Type B pancreatic cell (in vitro differentiated cells): Measurements from ENCODE around the gene MCM5. TPM values are rescaled to one million over a fixed set of nuclear protein-coding genes. Genes with fewer than 3 reads are reported as not detected.

Source experiments
- DNase-seq: peaks from one replicate; pipeline ENCODE4 v3.0.0; 2021; ENCODE audit warnings: mixed read lengths; ENCODE audit not compliant: unreplicated experiment; ENCODE audit errors: extremely low spot score
- H3K27ac Mint-ChIP-seq: 2 replicates; pipeline ENCODE4 v1.8.0; 2021; ENCODE audit warnings: mild to moderate bottlenecking, mixed read lengths
- H3K27me3 Mint-ChIP-seq: 2 replicates; pipeline ENCODE4 v1.8.0; 2021; ENCODE audit warnings: mixed read lengths
- H3K36me3 Mint-ChIP-seq: 2 replicates; pipeline ENCODE4 v1.8.0; 2021; ENCODE audit warnings: mixed read lengths
- H3K4me1 Mint-ChIP-seq: one replicate; pipeline ENCODE4 v1.8.0; 2021; ENCODE audit warnings: mixed read lengths; ENCODE audit not compliant: unreplicated experiment
- H3K4me3 Mint-ChIP-seq: 2 replicates; pipeline ENCODE4 v1.8.0; 2021; ENCODE audit warnings: mild to moderate bottlenecking, mixed read lengths
- H3K9me3 Mint-ChIP-seq: 2 replicates; pipeline ENCODE4 v1.8.0; 2021; ENCODE audit warnings: mixed read lengths
- CTCF ChIP-seq: fragments of 200-600 bp; sonication (generic); conservative IDR thresholded peaks from 2 replicates; pipeline ENCODE4 v1.5.0; 2021; ENCODE audit warnings: antibody characterized with exemption, mild to moderate bottlenecking
- total RNA-seq: library from RNA; stranded (reverse); gene quantifications from 2 replicates; pipeline ENCODE4 v1.2.1, GENCODE V29; 2021; ENCODE audit warnings: low replicate concordance

The MCM5 gene
- total RNA-seq, 1 donor from 2014 or later = 98.0 TPM

- no peak for TF ChIP-seq CTCF
- Mint-ChIP-seq H3K27ac (no peak overlapping the region), H3K36me3 (peaks cover 5% of the 10 kb centered on the region), H3K4me1 (no peaks in the 10 kb centered on the region), H3K27me3 (no peaks in the 10 kb centered on the region), H3K9me3 (no peaks in the 10 kb centered on the region), H3K4me3 (no peak overlapping the region)
- no peak for DNase-seq
Observed at GRCh38 chr22:35418088-35418487, 18.1 kb downstream of the MCM5 start.

GRCh38 chr22:35418731-35419130 lies 18.8 kb downstream of the MCM5 start:
- no peak for TF ChIP-seq CTCF
- no peaks in the 10 kb centered on the region for H3K4me1 Mint-ChIP-seq
- no peak overlapping the region for H3K4me3 Mint-ChIP-seq
- peaks cover 5% of the 10 kb centered on the region for H3K36me3 Mint-ChIP-seq
- DNase-seq = no peak
- no peaks in the 10 kb centered on the region for H3K27me3 Mint-ChIP-seq
- no peaks in the 10 kb centered on the region for H3K9me3 Mint-ChIP-seq
- H3K27ac Mint-ChIP-seq = no peak overlapping the region

- TF ChIP-seq CTCF = no peak
- Mint-ChIP-seq H3K4me3 (no peak overlapping the region), H3K9me3 (no peaks in the 10 kb centered on the region), H3K27me3 (no peaks in the 10 kb centered on the region), H3K27ac (no peak overlapping the region), H3K36me3 (peaks cover 6% of the 10 kb centered on the region), H3K4me1 (peaks cover 3% of the 10 kb centered on the region)
- no peak for DNase-seq
Observed at GRCh38 chr22:35419756-35420155, 19.8 kb downstream of the MCM5 start.

- H3K9me3 Mint-ChIP-seq = no peaks in the 10 kb centered on the region
- H3K4me1 Mint-ChIP-seq = peaks cover 4% of the 10 kb centered on the region
- no peak for TF ChIP-seq CTCF
- H3K4me3 Mint-ChIP-seq = no peak overlapping the region
- no peaks in the 10 kb centered on the region for H3K27me3 Mint-ChIP-seq
- H3K27ac Mint-ChIP-seq = no peak overlapping the region
- no peak for DNase-seq
- peaks cover 4% of the 10 kb centered on the region for H3K36me3 Mint-ChIP-seq
Observed at GRCh38 chr22:35421121-35421520, 21.2 kb downstream of the MCM5 start.

- Mint-ChIP-seq H3K4me1 (peaks cover 12% of the 10 kb centered on the region), H3K9me3 (no peaks in the 10 kb centered on the region), H3K4me3 (no peak overlapping the region), H3K27me3 (no peaks in the 10 kb centered on the region), H3K36me3 (peaks cover 4% of the 10 kb centered on the region), H3K27ac (no peak overlapping the region)
- DNase-seq = no peak
- TF ChIP-seq CTCF = no peak
Observed at GRCh38 chr22:35422145-35422544, 22.2 kb downstream of the MCM5 start.

GRCh38 chr22:35422936-35423335 lies 23.0 kb downstream of the MCM5 start:
- H3K36me3 Mint-ChIP-seq = peaks cover 4% of the 10 kb centered on the region

More at GRCh38 chr22:35422936-35423335, 23.0 kb downstream of the MCM5 start:
- Mint-ChIP-seq H3K4me3 (no peak overlapping the region), H3K27ac (no peak overlapping the region), H3K9me3 (no peaks in the 10 kb centered on the region), H3K27me3 (no peaks in the 10 kb centered on the region), H3K4me1 (peaks cover 13% of the 10 kb centered on the region)
- no peak for TF ChIP-seq CTCF
- DNase-seq = no peak
